Right cardiac atrium (tissue), 5 donors: Measurements from ENCODE around the gene ALKBH7. TPM values are rescaled to one million over a fixed set of nuclear protein-coding genes. Genes with fewer than 3 reads are reported as not detected.
A peak's percentile ranks its signal among the peaks of the same experiment; 100 is the strongest.

Source experiments
- ATAC-seq, 2 donors: fragments of 200-7000 bp; cut with Tn5 transposase; one replicate each; pipeline versions ENCODE4 v1.8.0 to v1.9.1; 2020; ENCODE audit warnings: moderate library complexity in 2 of 2, mild to moderate bottlenecking in 1 of 2
- DNase-seq, 3 donors: peaks; one replicate each; pipeline ENCODE4 v3.0.0-alpha.2; 2020
- H3K27ac ChIP-seq: one replicate; pipeline ENCODE4 v1.5.1; 2013; ENCODE audit warnings: mild to moderate bottlenecking, low read length, control low read depth, moderate library complexity
- H3K27me3 ChIP-seq: one replicate; pipeline ENCODE4 v1.6.1; 2013; ENCODE audit not compliant: control insufficient read depth, insufficient read depth
- H3K4me1 ChIP-seq: one replicate; pipeline ENCODE4 v1.6.1; 2013; ENCODE audit warnings: low read length; ENCODE audit not compliant: control insufficient read depth, insufficient read depth
- H3K4me3 ChIP-seq: one replicate; pipeline ENCODE4 v1.5.1; 2013; ENCODE audit warnings: low read length, control low read depth
- H3K9me3 ChIP-seq: one replicate; pipeline ENCODE4 v1.6.1; 2013; ENCODE audit warnings: low read length; ENCODE audit not compliant: control insufficient read depth
- WGBS: extraction: QIAGEN DNeasy Blood & Tissue Kit; methylation state at CpG from one replicate; pipeline ENCODE4 v1.1.7; 2013; 5-methylcytosine and 5-hydroxymethylcytosine counted together
- intact Hi-C, 4 donors: fragments of 100-400 bp; cut with DNase I; formaldehyde crosslinking; loops; one replicate each; pipeline versions ENCODE4 v1.11.0 to v1.14.0; 2022 to 2023
- microRNA-seq, 2 donors: library from miRNA; unstranded; fragments of <30 nt; microRNA quantifications; one replicate each; pipeline ENCODE4 v1.2.0, GENCODE V29; 2020 to 2021
- polyA plus RNA-seq: library from polyadenylated mRNA; stranded (reverse); fragments of 200-250 nt; gene quantifications from one replicate; pipeline ENCODE4 v1.2.3, GENCODE V29; 2013
- total RNA-seq, 4 donors: library from RNA; stranded (reverse); fragmentation: NEBNext Ultra II Directional; extraction: Animal tissue kit (Norgen Biotek cat#: 25700); gene quantifications; one replicate each; pipeline ENCODE4 v1.2.1, GENCODE V29; 2021
- donor health status: healthy with polysubstance abuse.
- donor health status: DM: no; HTN: yes; CAD: no.
- donor health status: DM: no; HTN: no; CAD: no.
- donor health status: DM: no; HTN: yes; CAD: no; lungs with severe emphysema.
- donor health status: DM: yes; HTN: yes; CAD: no.

ALKBH7 gene
- total and polyA plus RNA-seq, 5 donors: 95.6 to 127 (median 113) TPM

GRCh38 chr19:6416658-6417405 lies 44.2 kb downstream of the ALKBH7 start:
- no peaks in the 10 kb centered on the region for H3K4me1 ChIP-seq
- no peak overlapping the region for H3K4me3 ChIP-seq
- intact Hi-C loops: no loop called here
- DNase-seq (peak in 1 of 3 donors; percentile 20), ATAC-seq (no peak)
- 93% methylated on average over 29 of the region's 29 CpGs for WGBS
- no peaks in the 10 kb centered on the region for H3K27me3 ChIP-seq
- no peak overlapping the region for H3K27ac ChIP-seq
- no peaks in the 10 kb centered on the region for H3K9me3 ChIP-seq

DNA sequence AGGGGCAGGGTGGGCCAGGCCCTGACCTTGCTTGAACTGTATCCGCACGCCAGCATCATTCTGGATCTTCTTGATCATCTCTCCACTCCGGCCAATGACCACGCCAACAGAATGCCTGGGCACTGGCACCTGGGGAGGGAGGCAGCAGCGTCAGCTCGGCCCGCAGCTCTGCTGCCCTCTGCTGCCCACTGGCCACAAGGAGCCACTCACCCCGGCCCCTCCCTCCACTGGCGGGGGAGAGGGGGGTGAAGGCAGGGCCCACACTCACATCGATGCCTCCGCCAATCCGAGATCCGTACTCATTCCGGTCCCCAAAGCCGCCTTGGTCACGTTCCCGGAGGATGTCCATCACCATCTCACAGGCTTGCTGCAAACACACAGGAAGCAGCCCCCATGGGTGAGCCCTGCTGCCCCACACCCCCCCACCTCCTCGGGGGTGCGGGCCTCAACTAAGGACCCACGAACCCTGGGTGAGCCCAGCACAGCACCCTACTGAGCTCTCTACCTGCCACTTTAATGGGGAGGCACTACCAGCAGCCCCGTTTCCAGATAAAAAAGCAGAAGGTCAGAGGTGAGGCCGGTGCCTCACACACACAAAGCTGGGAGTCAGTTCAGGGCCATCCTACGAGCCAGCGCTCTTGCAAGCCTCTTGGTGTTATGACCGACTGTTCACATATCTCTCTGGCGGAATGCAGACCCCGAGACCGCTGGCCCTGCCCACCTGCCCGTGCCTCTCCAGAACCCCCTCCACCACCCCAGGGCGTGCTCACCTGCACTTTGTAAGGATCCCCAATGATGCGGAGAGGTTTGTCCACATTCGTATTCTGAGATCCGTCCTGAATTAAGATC lies 45.3 kb downstream of the ALKBH7 start:
- DNase-seq (peak; percentile 29 to 77 (median 69)), ATAC-seq (peak; percentile 24 to 38)
- Histone ChIP-seq H3K9me3 (no peaks in the 10 kb centered on the region), H3K4me3 (no peak overlapping the region), H3K27ac (no peak overlapping the region), H3K27me3 (no peaks in the 10 kb centered on the region), H3K4me1 (peaks cover 1% of the 10 kb centered on the region)
- WGBS: 67% methylated on average over 33 of the region's 33 CpGs
- intact Hi-C loops: no loop called here

GRCh38 chr19:6418562-6418932 lies 46.0 kb downstream of the ALKBH7 start:
- no peaks in the 10 kb centered on the region for H3K9me3 ChIP-seq
- WGBS: 90% methylated on average over 19 of the region's 19 CpGs
- DNase-seq (peak in 1 of 3 donors; percentile 33), ATAC-seq (no peak)
- intact Hi-C loops: no loop called here
- H3K27ac ChIP-seq: no peak overlapping the region
- no peak overlapping the region for H3K4me3 ChIP-seq
- no peaks in the 10 kb centered on the region for H3K27me3 ChIP-seq
- peaks cover 4% of the 10 kb centered on the region for H3K4me1 ChIP-seq

DNA sequence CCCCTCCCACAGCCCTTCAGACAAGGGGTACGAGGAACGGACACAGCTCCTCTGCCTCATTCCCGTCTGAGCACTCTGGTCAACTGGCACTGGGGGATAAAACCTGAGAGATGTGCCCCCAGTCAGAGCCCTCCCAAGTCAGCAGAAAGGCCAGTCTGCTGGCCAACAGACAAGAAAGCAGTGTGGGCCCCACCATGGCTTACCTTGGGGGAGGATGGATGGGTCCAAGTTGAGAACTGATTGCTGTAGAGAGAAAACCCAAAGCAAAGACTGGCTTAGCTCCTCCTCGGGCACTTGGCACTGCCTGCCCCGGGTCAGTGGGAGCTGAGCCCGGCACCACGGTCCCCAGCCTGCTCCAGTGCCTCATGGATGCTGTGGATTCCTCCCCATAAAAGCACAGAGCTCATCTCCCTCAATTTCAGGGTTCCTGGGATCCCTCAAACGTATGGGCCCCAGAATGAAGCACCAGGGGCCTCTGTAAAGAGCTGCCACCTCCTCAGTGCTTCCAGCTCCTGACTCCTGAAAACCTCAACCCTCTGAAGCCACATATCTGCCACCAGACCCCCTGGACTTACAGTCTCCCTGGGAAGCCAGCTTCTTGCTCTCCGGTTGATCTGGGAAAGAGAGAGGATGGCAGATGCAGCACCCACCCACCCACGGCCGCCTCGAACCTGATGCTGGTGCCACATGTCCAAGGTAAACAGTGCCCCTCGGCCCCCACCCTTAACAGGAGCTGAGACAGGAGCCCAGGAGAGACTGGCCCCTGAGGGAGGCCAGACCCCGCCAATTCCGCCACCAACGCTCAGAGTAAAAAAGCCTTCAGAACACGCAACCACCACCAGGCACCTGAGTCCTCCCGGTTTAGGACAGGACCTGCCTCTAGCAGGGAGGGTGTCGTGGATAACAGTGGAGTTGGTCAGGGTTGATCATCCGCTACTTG lies 48.8 kb downstream of the ALKBH7 start:
- Histone ChIP-seq H3K4me3 (no peak overlapping the region), H3K27ac (no peak overlapping the region), H3K9me3 (no peaks in the 10 kb centered on the region), H3K27me3 (no peaks in the 10 kb centered on the region), H3K4me1 (peaks cover 5% of the 10 kb centered on the region)
- WGBS: 74% methylated on average over 20 of the region's 20 CpGs
- intact Hi-C loops: no loop called here
- DNase-seq (peak in 1 of 3 donors; percentile 40), ATAC-seq (no peak)

- H3K27ac ChIP-seq: peak overlapping the region; percentile 37
- intact Hi-C loops: no loop called here
- H3K9me3 ChIP-seq: no peaks in the 10 kb centered on the region
- ATAC-seq: peak in 1 of 2 donors; percentile 1
- H3K27me3 ChIP-seq: no peaks in the 10 kb centered on the region
- DNase-seq: peak in 2 of 3 donors; percentile 49 to 71
- peaks cover 5% of the 10 kb centered on the region for H3K4me1 ChIP-seq
- peak overlapping the region; percentile 99 for H3K4me3 ChIP-seq
- WGBS: under 1% methylated on average over 20 of the region's 20 CpGs
These were observed 51.1 kb downstream of the ALKBH7 start for GRCh38 chr19:6423499-6424194.

DNA sequence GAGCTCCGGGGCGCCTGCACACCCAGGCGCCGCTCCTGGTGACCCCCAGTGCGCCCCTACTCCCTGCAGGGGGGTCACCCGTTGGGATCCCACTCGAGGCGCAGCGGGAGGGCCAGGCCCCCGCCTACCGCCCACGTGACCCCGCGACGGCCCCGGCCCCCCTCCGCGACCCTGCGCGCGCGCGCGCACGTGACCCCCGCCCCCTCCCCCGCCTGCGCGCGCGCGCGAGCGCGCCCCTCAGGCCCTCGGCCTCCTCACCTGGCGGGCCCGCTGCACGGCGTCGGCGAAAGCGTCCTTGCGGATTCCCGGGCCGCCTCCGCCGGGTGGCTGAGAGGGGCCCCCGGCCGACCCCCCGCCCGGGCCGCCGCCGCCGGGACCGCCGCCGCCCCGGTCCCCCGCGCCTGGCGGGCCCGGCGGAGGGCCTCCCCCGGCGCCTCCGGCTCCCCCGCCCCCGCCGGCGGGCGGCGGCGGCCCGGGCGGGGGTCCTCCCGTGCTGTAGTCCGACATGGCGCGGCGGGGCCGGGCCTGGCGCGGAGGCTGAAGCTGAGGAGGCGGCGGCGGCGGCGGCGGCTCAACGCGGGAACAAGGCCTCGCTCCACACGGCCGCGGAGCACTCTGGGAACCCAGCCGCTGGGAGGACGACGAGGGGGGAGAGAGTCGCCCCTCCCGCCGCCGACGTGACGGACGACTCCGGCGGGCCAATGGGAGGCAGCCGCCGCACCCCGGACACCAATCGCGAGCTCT lies 51.8 kb downstream of the ALKBH7 start, which contains the start of gene KHSRP:
Gene KHSRP (minus strand): TSS at position 617 of the 744 bp plus-strand sequence. CDS start 110 bp downstream, at position 507.
- H3K9me3 ChIP-seq: no peaks in the 10 kb centered on the region

More for the DNA sequence above, 51.8 kb downstream of the ALKBH7 start, which contains the start of gene KHSRP:
- under 1% methylated on average over 109 of the region's 114 CpGs for WGBS
- peak; percentile 29 to 77 (median 66) for DNase-seq
- Histone ChIP-seq H3K27me3 (no peaks in the 10 kb centered on the region), H3K27ac (peak within 1 kb of the TSS; percentile 48), H3K4me3 (peak within 1 kb of the TSS; percentile 99), H3K4me1 (peaks cover 5% of the 10 kb centered on the region)
- intact Hi-C loops: no loop called here
- no peak for ATAC-seq

Small RNA genes within 50 kb of the gene (microRNA-seq; reads per million reads assigned to microRNA genes)
- gene MIR3940 (0.54 to 1.3 reads per million in 2 donors), gene MIR6790 (0 reads per million in 2 donors), gene MIR6885 (0 reads per million in 2 donors)

Other genes with a start within 250 kb of the ALKBH7 start
- not detected for gene ACSBG2, start 237.1 kb upstream of the ALKBH7 start, total RNA-seq
- gene ACSBG2, start 237.1 kb upstream of the ALKBH7 start, polyA plus RNA-seq: not detected
- gene MLLT1, start 92.8 kb upstream of the ALKBH7 start, total RNA-seq: 10 to 100 TPM; 62.5 to 67.3 (median 65.5) TPM
- 34.8 TPM for gene MLLT1, start 92.8 kb upstream of the ALKBH7 start, polyA plus RNA-seq
- gene ACER1, start 39.2 kb upstream of the ALKBH7 start, total RNA-seq: not detected
- not detected for gene ACER1, start 39.2 kb upstream of the ALKBH7 start, polyA plus RNA-seq
- gene CLPP, start 11.3 kb upstream of the ALKBH7 start, total RNA-seq: 10 to 100 TPM; 61.5 to 79.5 (median 68.6) TPM
- gene CLPP, start 11.3 kb upstream of the ALKBH7 start, polyA plus RNA-seq: 73.0 TPM
- 1 to 10 TPM in 2 of 4 donors, under 1 TPM in 2; 0.68 to 1.3 (median 0.99) TPM for gene PSPN, start 3.1 kb downstream of the ALKBH7 start, total RNA-seq
- gene PSPN, start 3.1 kb downstream of the ALKBH7 start, polyA plus RNA-seq: 0.50 TPM
- gene GTF2F1, start 20.4 kb downstream of the ALKBH7 start, total RNA-seq: 10 to 100 TPM; 30.8 to 39.8 (median 34.3) TPM
- gene GTF2F1, start 20.4 kb downstream of the ALKBH7 start, polyA plus RNA-seq: 33.8 TPM
- 100 to 1,000 TPM; 105 to 134 (median 112) TPM for gene KHSRP, start 52.0 kb downstream of the ALKBH7 start, total RNA-seq
- gene KHSRP, start 52.0 kb downstream of the ALKBH7 start, polyA plus RNA-seq: 84.8 TPM
- gene SLC25A41, start 61.0 kb downstream of the ALKBH7 start, total RNA-seq: under 1 TPM; 0.21 to 0.54 (median 0.29) TPM
- 0.36 TPM for gene SLC25A41, start 61.0 kb downstream of the ALKBH7 start, polyA plus RNA-seq
- 10 to 100 TPM; 81.6 to 95.5 (median 89.7) TPM for gene SLC25A23, start 87.0 kb downstream of the ALKBH7 start, total RNA-seq
- 59.6 TPM for gene SLC25A23, start 87.0 kb downstream of the ALKBH7 start, polyA plus RNA-seq
- gene CRB3, start 91.5 kb downstream of the ALKBH7 start, total RNA-seq: not detected
- gene CRB3, start 91.5 kb downstream of the ALKBH7 start, polyA plus RNA-seq: 0.11 TPM
- gene DENND1C, start 109.0 kb downstream of the ALKBH7 start, total RNA-seq: 1 to 10 TPM in 2 of 4 donors, under 1 TPM in 2; 0.54 to 1.9 (median 1.1) TPM
- 0.68 TPM for gene DENND1C, start 109.0 kb downstream of the ALKBH7 start, polyA plus RNA-seq
- gene TUBB4A, start 129.5 kb downstream of the ALKBH7 start, total RNA-seq: 1 to 10 TPM in 3 of 4 donors, under 1 TPM in 1; 0.45 to 7.4 (median 2.7) TPM
- gene TUBB4A, start 129.5 kb downstream of the ALKBH7 start, polyA plus RNA-seq: 2.2 TPM
- gene TNFSF9, start 158.2 kb downstream of the ALKBH7 start, total RNA-seq: under 1 TPM; 0.17 to 0.91 (median 0.24) TPM
- gene TNFSF9, start 158.2 kb downstream of the ALKBH7 start, polyA plus RNA-seq: 0.14 TPM
- gene CD70, start 218.4 kb downstream of the ALKBH7 start, total RNA-seq: not detected
- gene CD70, start 218.4 kb downstream of the ALKBH7 start, polyA plus RNA-seq: not detected